ENCODE results near the gene TPCN2. TPM values are rescaled to one million over a fixed set of nuclear protein-coding genes. Genes with fewer than 3 reads are reported as not detected.

Gene TPCN2
- total RNA-seq, 5 donors from 2014 or later (not counting 1 experiment from before 2014, with no cell fraction given) = 14.9 to 34.3 (median 19.4) TPM

DNA sequence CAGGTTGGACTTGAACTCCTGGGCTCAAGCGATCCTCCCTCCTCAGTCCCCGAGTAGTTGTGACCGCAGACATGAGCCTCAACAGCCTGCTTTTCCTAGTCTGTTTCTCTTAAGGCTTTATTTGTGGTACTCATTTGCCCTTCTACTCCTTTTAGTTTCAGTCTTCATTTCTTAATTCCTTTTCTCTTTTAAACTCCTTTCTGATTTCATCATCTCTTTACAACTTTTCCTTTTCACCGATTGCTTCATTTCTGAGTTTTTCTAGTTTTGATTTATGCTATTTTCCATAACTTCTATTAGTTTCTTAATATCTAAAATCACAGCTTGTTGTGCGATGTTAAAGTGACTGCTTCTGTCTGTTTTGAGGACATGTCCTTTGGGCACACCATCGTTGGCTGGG lies 18.4 kb upstream of the TPCN2 start:
- ChIA-PET CTCF (no interaction called here), POLR2A (interaction anchor here in 1 of 2 donors (0.7 kb wide), 1 partner anchor 10 kb away, joined by 3 read pairs; no protein-coding TSS in a partner anchor)
- Mint-ChIP-seq H3K27ac (no peak overlapping the region), H3K4me1 (no peaks in the 10 kb centered on the region), H3K36me3 (no peaks in the 10 kb centered on the region), H3K27me3 (peaks cover 6 to 12% of the 10 kb centered on the region in 2 donors), H3K9me3 (no peaks in the 10 kb centered on the region), H3K4me3 (no peak overlapping the region)
- H3K9me3 ChIP-seq = no peaks in the 10 kb centered on the region
- DNase-seq (no peak), ATAC-seq (replicated peaks in 1 of 4) (no peak)
- H3K27me3 ChIP-seq (replicated peaks in 1 of 2; ENCODE audit: control insufficient read depth in 2 of 2, extremely low read depth in 1 of 2, insufficient read depth in 2 of 2, low read length in 1 of 2) = peaks cover 0 to 23% of the 10 kb centered on the region in 2 experiments
- H3K36me3 ChIP-seq (ENCODE audit: control insufficient read depth in 2 of 2, extremely low read depth in 1 of 2, insufficient read depth in 1 of 2, low read length in 1 of 2) = no peaks in the 10 kb centered on the region
- H3K4me1 ChIP-seq (ENCODE audit: control insufficient read depth in 1 of 2, extremely low read depth in 1 of 2, insufficient read depth in 2 of 2, low read length in 2 of 2) = no peaks in the 10 kb centered on the region
- WGBS (ENCODE audit: insufficient coverage) = 69% methylated on average over 3 of the region's 6 CpGs
- H3K4me3 ChIP-seq (ENCODE audit: control insufficient read depth in 1 of 2, extremely low read depth in 1 of 2, low read length in 1 of 2) = no peak overlapping the region
- H3K27ac ChIP-seq (ENCODE audit: low read length) = no peak overlapping the region

DNA sequence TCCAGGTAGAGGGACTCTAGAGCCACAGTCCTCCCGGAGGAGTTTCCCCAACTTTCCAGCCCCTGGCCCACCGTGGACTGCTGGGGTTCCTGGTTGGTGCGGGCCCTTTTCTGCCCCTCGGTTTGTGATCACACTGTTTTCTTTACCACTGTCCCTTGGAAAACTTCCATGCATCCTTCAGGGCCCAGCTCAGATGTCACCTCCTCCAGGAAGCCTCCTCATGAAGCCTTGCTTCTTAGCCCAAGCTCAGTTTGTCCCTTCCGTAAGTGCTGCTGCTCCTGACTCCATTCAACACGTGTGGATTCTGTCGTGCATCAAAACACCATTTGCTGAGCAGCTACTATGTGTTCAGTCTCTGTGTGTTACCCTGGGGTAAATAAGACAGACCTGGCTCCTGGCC lies 15.9 kb upstream of the TPCN2 start:
- no peaks in the 10 kb centered on the region for H3K9me3 Mint-ChIP-seq
- no peak overlapping the region for H3K27ac ChIP-seq (ENCODE audit: low read length)
- no peaks in the 10 kb centered on the region for H3K36me3 ChIP-seq (ENCODE audit: control insufficient read depth in 2 of 2, extremely low read depth in 1 of 2, insufficient read depth in 1 of 2, low read length in 1 of 2)
- POLR2A ChIA-PET = no interaction called here
- no peaks in the 10 kb centered on the region for H3K9me3 ChIP-seq
- no peaks in the 10 kb centered on the region for H3K36me3 Mint-ChIP-seq
- H3K27me3 Mint-ChIP-seq = peaks cover 12 to 17% of the 10 kb centered on the region in 2 donors
- no peaks in the 10 kb centered on the region for H3K4me1 Mint-ChIP-seq
- no peak overlapping the region for H3K27ac Mint-ChIP-seq
- DNase-seq (no peak), ATAC-seq (replicated peaks in 1 of 4) (no peak)
- CTCF ChIA-PET = no interaction called here
- peaks cover 0 to 39% of the 10 kb centered on the region in 2 experiments for H3K27me3 ChIP-seq (replicated peaks in 1 of 2; ENCODE audit: control insufficient read depth in 2 of 2, extremely low read depth in 1 of 2, insufficient read depth in 2 of 2, low read length in 1 of 2)
- WGBS (ENCODE audit: insufficient coverage) = 97% methylated on average over 7 of the region's 7 CpGs
- no peak overlapping the region for H3K4me3 Mint-ChIP-seq
- no peak overlapping the region for H3K4me3 ChIP-seq (ENCODE audit: control insufficient read depth in 1 of 2, extremely low read depth in 1 of 2, low read length in 1 of 2)
- H3K4me1 ChIP-seq (ENCODE audit: control insufficient read depth in 1 of 2, extremely low read depth in 1 of 2, insufficient read depth in 2 of 2, low read length in 2 of 2) = no peaks in the 10 kb centered on the region

DNA sequence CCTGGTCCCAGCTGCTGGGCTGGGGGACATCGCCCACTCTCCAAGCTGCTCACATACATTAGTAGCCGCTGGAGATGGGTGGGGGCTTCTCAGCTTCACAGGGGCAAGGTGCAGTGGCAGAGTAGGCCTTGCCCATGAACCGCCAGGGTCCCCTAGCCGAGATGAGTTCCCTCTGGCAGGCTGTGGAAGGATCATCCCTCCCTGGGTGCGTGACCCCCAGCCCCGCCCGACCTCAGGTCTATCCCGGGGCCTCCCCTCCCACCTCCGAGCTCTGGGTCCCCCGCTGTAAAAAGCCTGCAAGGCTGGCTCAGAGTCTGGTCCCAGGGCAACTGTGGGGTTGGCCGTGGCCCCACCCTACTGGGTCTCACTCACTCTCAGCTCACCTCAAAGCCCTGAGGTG lies 15.3 kb upstream of the TPCN2 start:
- H3K4me1 Mint-ChIP-seq = no peaks in the 10 kb centered on the region
- H3K4me1 ChIP-seq (ENCODE audit: control insufficient read depth in 1 of 2, extremely low read depth in 1 of 2, insufficient read depth in 2 of 2, low read length in 2 of 2) = no peaks in the 10 kb centered on the region
- no peaks in the 10 kb centered on the region for H3K36me3 ChIP-seq (ENCODE audit: control insufficient read depth in 2 of 2, extremely low read depth in 1 of 2, insufficient read depth in 1 of 2, low read length in 1 of 2)
- no peak overlapping the region for H3K27ac ChIP-seq (ENCODE audit: low read length)
- ChIA-PET POLR2A (no interaction called here), CTCF (no interaction called here)
- DNase-seq = no peak
- H3K4me3 ChIP-seq (ENCODE audit: control insufficient read depth in 1 of 2, extremely low read depth in 1 of 2, low read length in 1 of 2) = no peak overlapping the region
- H3K9me3 ChIP-seq = no peaks in the 10 kb centered on the region
- ATAC-seq (replicated peaks in 1 of 4) = no peak
- H3K27me3 ChIP-seq (replicated peaks in 1 of 2; ENCODE audit: control insufficient read depth in 2 of 2, extremely low read depth in 1 of 2, insufficient read depth in 2 of 2, low read length in 1 of 2) = peaks cover 0 to 39% of the 10 kb centered on the region in 2 experiments
- H3K36me3 Mint-ChIP-seq = no peaks in the 10 kb centered on the region
- WGBS (ENCODE audit: insufficient coverage) = 76% methylated on average over 9 of the region's 11 CpGs
- H3K9me3 Mint-ChIP-seq = no peaks in the 10 kb centered on the region
- H3K27ac Mint-ChIP-seq = no peak overlapping the region
- peaks cover 12 to 17% of the 10 kb centered on the region in 2 donors for H3K27me3 Mint-ChIP-seq
- no peak overlapping the region for H3K4me3 Mint-ChIP-seq

DNA sequence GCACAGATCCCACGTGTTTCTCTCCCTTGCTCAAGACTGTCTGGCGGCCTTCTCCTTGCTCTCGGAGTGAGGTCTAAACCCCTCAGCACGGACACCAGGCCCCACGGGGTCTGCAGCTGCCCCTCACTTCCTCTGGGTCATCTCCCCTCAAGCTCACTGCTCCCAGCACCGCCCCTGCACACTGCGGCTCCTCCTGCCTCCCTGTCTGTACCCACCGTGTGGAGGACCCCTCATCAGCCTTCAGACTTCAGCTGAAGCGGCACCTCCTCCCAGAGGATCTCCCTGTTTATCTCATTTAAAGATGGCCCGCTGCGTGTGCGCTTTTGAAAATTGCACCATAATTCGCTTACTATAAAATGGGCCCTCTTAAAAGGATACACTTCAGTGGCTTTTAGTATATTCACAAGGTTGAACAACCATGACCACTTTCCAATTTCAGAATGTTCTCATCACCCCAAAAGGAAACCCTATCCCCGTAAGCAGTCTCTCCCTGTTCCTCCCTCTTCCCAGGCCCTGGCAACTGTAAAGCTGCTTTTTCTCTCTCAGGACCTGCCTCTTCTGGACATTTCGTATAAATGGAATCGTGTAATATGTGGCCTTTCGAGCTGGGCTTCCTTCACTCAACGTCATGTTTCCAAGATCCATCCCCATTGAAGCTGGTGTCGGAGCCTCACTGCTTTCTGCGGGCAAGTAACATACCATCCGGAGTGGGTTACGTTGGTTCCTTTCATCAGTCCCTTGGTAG lies 14.4 kb upstream of the TPCN2 start:
- POLR2A ChIA-PET = no interaction called here

DNA sequence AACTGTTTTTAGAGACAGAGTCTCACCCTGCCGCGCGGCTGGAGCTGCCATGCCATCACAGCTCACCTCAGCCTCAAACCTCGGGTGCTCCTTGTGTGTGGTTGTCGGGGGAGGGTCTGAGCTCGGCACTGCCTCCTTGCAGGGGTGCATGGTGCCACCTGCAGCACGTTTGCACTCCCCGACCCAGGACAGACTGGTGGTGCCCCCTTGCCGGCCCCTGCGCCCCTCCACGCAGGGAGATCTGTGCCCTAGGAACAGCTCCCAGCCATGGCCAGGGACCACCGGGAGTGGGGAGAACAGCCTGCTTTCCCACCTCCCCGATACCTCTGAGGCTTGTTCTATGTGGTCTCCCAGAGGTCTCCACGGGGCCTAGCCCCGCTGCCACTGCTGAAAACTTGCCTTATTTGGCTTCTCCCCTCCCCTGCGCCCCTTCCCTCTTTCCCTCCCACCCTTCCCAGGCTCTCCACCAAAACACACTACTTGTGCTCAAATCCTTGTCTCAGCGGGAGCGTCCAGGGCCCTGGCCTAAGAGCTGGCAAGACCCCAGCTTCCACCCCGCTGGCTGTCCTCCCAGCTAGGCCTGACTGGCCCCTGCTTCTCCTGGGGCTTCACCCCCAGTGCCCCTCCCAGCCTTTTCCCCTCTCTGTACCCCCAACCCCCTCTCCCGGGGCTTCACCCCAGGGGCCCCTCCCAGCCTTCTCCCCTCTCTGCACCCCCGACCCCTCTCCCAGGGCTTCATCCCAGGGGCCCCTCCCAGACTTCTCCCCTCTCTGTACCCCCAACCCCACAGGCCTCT lies 13.4 kb upstream of the TPCN2 start:
- ChIA-PET POLR2A (no interaction called here), CTCF (no interaction called here)
- no peak overlapping the region for H3K27ac Mint-ChIP-seq
- Histone ChIP-seq H3K27me3 (replicated peaks in 1 of 2; ENCODE audit: control insufficient read depth in 2 of 2, extremely low read depth in 1 of 2, insufficient read depth in 2 of 2, low read length in 1 of 2) (peaks cover 0 to 39% of the 10 kb centered on the region in 2 experiments), H3K36me3 (ENCODE audit: control insufficient read depth in 2 of 2, extremely low read depth in 1 of 2, insufficient read depth in 1 of 2, low read length in 1 of 2) (no peaks in the 10 kb centered on the region), H3K27ac (ENCODE audit: low read length) (no peak overlapping the region), H3K4me1 (ENCODE audit: control insufficient read depth in 1 of 2, extremely low read depth in 1 of 2, insufficient read depth in 2 of 2, low read length in 2 of 2) (no peaks in the 10 kb centered on the region), H3K4me3 (ENCODE audit: control insufficient read depth in 1 of 2, extremely low read depth in 1 of 2, low read length in 1 of 2) (no peak overlapping the region), H3K9me3 (no peaks in the 10 kb centered on the region)
- no peaks in the 10 kb centered on the region for H3K4me1 Mint-ChIP-seq
- H3K27me3 Mint-ChIP-seq = peaks cover 12 to 17% of the 10 kb centered on the region in 2 donors
- H3K9me3 Mint-ChIP-seq = no peaks in the 10 kb centered on the region
- no peaks in the 10 kb centered on the region for H3K36me3 Mint-ChIP-seq
- ATAC-seq (replicated peaks in 1 of 4) = no peak
- WGBS (ENCODE audit: insufficient coverage) = 76% methylated on average over 17 of the region's 21 CpGs
- no peak for DNase-seq
- no peak overlapping the region for H3K4me3 Mint-ChIP-seq

More for the DNA sequence above, 14.4 kb upstream of the TPCN2 start:
- H3K4me1 ChIP-seq (ENCODE audit: control insufficient read depth in 1 of 2, extremely low read depth in 1 of 2, insufficient read depth in 2 of 2, low read length in 2 of 2) = no peaks in the 10 kb centered on the region
- 85% methylated on average over 18 of the region's 22 CpGs for WGBS (ENCODE audit: insufficient coverage)
- ATAC-seq (replicated peaks in 1 of 4) = no peak
- no peaks in the 10 kb centered on the region for H3K4me1 Mint-ChIP-seq
- no peaks in the 10 kb centered on the region for H3K9me3 ChIP-seq
- no peaks in the 10 kb centered on the region for H3K36me3 Mint-ChIP-seq
- CTCF ChIA-PET = no interaction called here
- no peak for DNase-seq
- H3K27me3 Mint-ChIP-seq = peaks cover 12 to 17% of the 10 kb centered on the region in 2 donors
- no peak overlapping the region for H3K4me3 Mint-ChIP-seq
- no peaks in the 10 kb centered on the region for H3K9me3 Mint-ChIP-seq
- H3K27ac ChIP-seq (ENCODE audit: low read length) = no peak overlapping the region
- H3K36me3 ChIP-seq (ENCODE audit: control insufficient read depth in 2 of 2, extremely low read depth in 1 of 2, insufficient read depth in 1 of 2, low read length in 1 of 2) = no peaks in the 10 kb centered on the region
- H3K4me3 ChIP-seq (ENCODE audit: control insufficient read depth in 1 of 2, extremely low read depth in 1 of 2, low read length in 1 of 2) = no peak overlapping the region
- H3K27me3 ChIP-seq (replicated peaks in 1 of 2; ENCODE audit: control insufficient read depth in 2 of 2, extremely low read depth in 1 of 2, insufficient read depth in 2 of 2, low read length in 1 of 2) = peaks cover 0 to 39% of the 10 kb centered on the region in 2 experiments
- H3K27ac Mint-ChIP-seq = no peak overlapping the region

DNA sequence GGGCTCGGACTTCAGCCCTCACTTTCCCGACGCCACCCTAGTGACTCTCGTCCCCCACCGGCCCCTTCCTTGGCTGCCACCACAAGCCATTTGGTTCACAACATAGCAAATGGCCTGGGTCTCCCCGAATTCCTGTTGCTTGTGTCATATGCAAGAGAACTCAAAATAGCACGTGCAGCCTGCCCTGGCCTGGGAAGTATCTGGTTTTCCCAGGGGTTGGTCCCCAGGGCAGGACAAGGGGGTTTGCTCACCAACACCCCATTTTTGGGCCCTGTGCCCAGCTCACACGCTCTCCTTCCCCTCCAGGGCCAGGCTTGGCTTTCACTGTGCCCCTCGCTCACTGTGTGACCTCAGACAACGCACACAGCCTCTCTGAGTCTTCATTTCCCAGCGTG lies 12.8 kb upstream of the TPCN2 start:
- Mint-ChIP-seq H3K4me3 (no peak overlapping the region), H3K27ac (no peak overlapping the region), H3K4me1 (no peaks in the 10 kb centered on the region), H3K27me3 (peaks cover 12 to 17% of the 10 kb centered on the region in 2 donors), H3K36me3 (no peaks in the 10 kb centered on the region), H3K9me3 (no peaks in the 10 kb centered on the region)
- ChIA-PET POLR2A (no interaction called here), CTCF (interaction anchor here in 1 of 2 donors (0.7 kb wide), 1 partner anchor 44 kb away, joined by 4 read pairs; no protein-coding TSS in a partner anchor)
- Histone ChIP-seq H3K9me3 (no peaks in the 10 kb centered on the region), H3K36me3 (ENCODE audit: control insufficient read depth in 2 of 2, extremely low read depth in 1 of 2, insufficient read depth in 1 of 2, low read length in 1 of 2) (no peaks in the 10 kb centered on the region), H3K4me3 (ENCODE audit: control insufficient read depth in 1 of 2, extremely low read depth in 1 of 2, low read length in 1 of 2) (no peak overlapping the region), H3K4me1 (ENCODE audit: control insufficient read depth in 1 of 2, extremely low read depth in 1 of 2, insufficient read depth in 2 of 2, low read length in 2 of 2) (no peaks in the 10 kb centered on the region), H3K27me3 (replicated peaks in 1 of 2; ENCODE audit: control insufficient read depth in 2 of 2, extremely low read depth in 1 of 2, insufficient read depth in 2 of 2, low read length in 1 of 2) (peaks cover 0 to 39% of the 10 kb centered on the region in 2 experiments), H3K27ac (ENCODE audit: low read length) (no peak overlapping the region)
- WGBS (ENCODE audit: insufficient coverage) = 80% methylated on average over 9 of the region's 11 CpGs
- ATAC-seq (replicated peaks in 1 of 4) (no peak), DNase-seq (no peak)

Measured in T-cell (primary cell).